Measurements from ENCODE around the gene VPS16.

Gene VPS16

DNA sequence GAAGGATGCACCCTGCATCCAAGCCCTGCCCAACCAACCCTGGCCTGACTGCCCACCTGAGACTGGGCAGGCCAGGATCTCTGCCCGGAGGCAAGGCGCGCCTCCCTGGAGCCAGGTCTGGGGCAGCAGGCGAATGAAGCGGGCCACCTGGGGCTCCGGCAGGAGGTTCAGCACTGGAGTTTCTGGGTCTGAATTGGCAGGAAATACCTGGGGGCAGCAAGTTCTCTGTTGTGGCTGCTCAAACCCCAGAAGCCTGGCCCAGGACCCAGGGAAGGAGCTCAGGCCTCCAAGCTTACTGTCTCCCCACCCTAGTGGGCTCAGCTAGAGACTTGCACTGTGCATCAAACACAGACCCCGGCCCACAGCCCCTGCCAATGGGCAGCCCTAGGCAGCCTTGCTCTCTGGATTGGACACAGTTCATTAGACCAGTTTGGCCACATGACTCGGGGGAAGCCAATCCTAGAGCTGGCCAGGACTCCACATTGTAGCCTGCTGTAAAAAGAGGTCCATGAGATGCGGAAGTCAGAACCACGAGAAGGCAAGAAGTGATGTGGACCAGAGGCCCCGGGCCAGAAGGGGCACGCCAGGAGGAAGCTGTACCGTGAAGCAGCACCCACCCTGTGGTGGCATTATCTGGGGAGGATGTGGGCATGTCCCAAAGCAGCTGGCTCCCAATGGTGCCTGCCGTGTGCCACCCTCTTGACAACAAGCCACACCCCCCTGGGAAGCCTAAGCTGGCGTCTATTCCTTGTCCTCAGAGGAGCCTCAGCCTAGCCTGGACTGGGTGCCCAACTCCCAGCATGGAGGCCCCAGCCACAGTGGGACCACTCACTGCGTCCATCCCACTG lies 43.2 kb upstream of the VPS16 start:
- in situ Hi-C loops (cut with MboI; ENCODE audit: low pct_unique_long_range_greater_than_20kb, low sequenced_read_pairs, unreplicated experiment) = no loop called here
- peak; percentile 19 for DNase-seq (ENCODE audit: low spot score)
- TF ChIP-seq, protein P1, sequence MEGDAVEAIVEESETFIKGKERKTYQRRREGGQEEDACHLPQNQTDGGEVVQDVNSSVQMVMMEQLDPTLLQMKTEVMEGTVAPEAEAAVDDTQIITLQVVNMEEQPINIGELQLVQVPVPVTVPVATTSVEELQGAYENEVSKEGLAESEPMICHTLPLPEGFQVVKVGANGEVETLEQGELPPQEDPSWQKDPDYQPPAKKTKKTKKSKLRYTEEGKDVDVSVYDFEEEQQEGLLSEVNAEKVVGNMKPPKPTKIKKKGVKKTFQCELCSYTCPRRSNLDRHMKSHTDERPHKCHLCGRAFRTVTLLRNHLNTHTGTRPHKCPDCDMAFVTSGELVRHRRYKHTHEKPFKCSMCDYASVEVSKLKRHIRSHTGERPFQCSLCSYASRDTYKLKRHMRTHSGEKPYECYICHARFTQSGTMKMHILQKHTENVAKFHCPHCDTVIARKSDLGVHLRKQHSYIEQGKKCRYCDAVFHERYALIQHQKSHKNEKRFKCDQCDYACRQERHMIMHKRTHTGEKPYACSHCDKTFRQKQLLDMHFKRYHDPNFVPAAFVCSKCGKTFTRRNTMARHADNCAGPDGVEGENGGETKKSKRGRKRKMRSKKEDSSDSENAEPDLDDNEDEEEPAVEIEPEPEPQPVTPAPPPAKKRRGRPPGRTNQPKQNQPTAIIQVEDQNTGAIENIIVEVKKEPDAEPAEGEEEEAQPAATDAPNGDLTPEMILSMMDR (IDR thresholded peaks at IDR 0.05; ENCODE audit: extremely low read depth, insufficient read depth, missing control alignments) = no peak

DNA sequence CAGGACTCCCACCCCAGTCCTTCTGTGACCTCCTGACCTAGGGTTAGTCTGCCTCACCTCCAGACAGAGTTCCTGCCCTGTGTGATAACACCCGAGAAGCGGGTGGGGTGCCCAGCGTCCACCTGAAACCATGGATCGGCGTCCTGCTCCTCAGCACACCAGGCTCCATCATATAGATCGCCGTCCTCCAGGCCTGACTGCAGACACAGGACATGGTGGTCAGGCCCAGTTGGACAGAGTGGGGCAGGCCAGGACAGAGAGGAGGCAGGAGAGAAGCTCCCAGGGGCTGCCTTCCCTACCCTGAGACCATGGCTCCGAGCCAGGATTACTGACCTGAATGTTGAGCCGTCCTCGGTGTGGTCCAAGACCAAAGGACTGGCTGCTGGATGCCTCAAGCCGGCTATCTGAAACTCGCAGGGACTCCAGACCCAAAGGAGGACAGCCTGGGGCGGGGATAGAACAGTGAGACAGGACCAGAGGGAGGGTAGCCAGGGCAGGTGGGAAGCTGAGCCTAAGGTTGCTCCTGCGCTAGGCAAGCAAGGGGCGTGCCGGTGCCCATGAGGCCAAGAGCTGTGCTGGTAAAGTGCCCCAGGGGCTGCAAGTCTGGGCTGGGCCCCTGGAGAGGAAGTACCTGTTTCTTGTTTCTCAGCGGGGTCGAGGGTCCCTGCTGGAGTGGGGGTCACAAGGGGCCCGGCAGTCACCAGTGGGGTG lies 42.3 kb upstream of the VPS16 start:
- TF ChIP-seq, protein P1 (IDR thresholded peaks at IDR 0.05; ENCODE audit: extremely low read depth, insufficient read depth, missing control alignments) = no peak
- peak; percentile 21 for DNase-seq (ENCODE audit: low spot score)
- in situ Hi-C loops (cut with MboI; ENCODE audit: low pct_unique_long_range_greater_than_20kb, low sequenced_read_pairs, unreplicated experiment) = no loop called here

DNA sequence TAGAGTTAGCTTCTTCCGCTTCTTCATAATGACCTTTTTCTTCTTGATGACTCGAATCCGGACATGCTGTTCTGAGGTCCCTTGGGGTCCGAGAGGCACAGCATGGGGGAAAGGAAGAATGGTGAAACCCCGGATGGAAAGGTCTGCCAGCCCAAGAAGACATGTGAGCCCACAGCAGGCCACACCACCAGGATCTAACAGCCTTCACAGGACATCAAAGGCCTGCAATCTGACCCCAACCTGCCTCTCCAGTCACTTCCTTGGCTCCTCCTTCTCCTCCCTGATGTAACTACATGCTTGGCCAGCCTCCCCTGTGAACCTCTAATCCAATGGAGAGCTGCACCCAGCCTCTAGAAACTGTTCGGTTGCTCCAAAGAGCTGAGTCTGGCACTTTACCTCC lies 41.7 kb upstream of the VPS16 start:
- TF ChIP-seq, protein P1 (IDR thresholded peaks at IDR 0.05; ENCODE audit: extremely low read depth, insufficient read depth, missing control alignments) = no peak
- DNase-seq (ENCODE audit: low spot score) = peak; percentile 46
- in situ Hi-C loops (cut with MboI; ENCODE audit: low pct_unique_long_range_greater_than_20kb, low sequenced_read_pairs, unreplicated experiment) = no loop called here

DNA sequence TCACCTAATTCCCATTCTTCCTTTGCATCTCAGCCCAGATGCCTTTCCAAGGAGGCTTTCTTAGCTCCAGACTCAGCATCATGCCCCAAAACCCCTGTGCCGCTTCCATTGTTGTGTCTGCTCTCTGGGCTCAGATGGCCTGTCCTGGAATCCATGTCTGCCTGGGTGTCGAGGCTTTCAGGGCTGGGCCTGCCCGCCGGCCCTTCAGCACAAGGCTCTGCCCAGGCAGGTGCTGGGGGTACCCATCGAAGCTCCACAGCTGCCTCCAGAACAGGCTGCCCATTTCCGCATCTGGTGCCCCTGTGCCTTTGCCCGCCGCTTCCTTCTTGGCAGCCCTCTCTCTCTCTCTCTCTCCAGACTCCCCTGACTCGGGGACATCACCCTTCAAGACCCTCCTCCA lies 41.3 kb upstream of the VPS16 start:
- TF ChIP-seq, protein P1 (IDR thresholded peaks at IDR 0.05; ENCODE audit: extremely low read depth, insufficient read depth, missing control alignments) = no peak
- in situ Hi-C loops (cut with MboI; ENCODE audit: low pct_unique_long_range_greater_than_20kb, low sequenced_read_pairs, unreplicated experiment) = no loop called here
- DNase-seq (ENCODE audit: low spot score) = peak; percentile 45

DNA sequence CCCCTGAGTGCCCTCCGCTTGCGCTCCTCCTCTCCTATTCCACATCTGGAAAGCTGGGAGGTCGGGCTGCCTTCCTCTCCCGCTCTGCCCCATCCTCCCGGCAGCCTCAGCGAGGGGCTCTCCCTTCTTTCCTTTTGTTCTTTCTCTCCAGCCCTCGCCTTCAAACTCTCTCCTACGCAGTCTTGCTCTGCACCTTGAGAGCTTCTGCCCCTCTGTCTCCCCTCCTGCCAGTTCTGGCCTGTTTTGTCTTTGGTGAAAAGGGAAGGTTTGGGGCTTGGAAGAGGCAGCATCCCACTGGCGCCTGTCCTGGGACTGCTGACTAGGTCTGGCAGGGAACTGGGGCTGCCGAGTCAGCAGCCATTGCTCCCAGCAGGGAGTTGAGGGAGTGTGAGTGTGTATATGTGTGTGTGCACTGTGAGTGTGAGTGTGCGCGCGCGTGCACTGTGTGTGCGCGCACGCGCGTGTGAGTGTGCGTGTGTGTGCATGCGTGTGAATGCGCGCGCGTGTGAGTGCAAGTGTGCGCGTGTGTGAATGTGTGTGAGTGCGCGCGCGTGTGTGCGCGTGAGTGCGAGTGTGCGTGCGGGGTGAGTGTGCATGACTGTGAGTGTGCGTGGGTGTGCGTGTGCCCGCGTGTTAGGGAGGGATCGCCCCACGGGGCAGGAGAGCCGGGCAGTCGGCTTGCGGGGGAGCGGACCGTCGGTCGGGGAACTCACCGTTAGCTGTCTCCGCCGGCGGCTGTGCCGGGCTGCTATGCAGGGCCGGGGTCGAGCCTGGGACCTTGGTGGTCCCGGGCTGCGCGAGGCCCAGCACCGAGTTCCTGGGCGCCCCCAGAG lies 40.6 kb upstream of the VPS16 start:
- DNase-seq (ENCODE audit: low spot score) = peak; percentile 59
- TF ChIP-seq, protein P1 (IDR thresholded peaks at IDR 0.05; ENCODE audit: extremely low read depth, insufficient read depth, missing control alignments) = no peak
- in situ Hi-C loops (cut with MboI; ENCODE audit: low pct_unique_long_range_greater_than_20kb, low sequenced_read_pairs, unreplicated experiment) = no loop called here
